Measurements from ENCODE around the gene ZNF3. TPM values are rescaled to one million over a fixed set of nuclear protein-coding genes. Genes with fewer than 3 reads are reported as not detected.

The ZNF3 gene
- total and polyA plus RNA-seq, 2 experiments from 2014 or later = 23.4 to 48.9 TPM

- H2AFZ ChIP-seq = peak within 1 kb of the TSS; percentile 100
- peaks cover 10% of the 10 kb centered on the region for H3K9me2 ChIP-seq (ENCODE audit: insufficient read depth)
- peaks cover 33% of the 10 kb centered on the region for H3K79me2 ChIP-seq (replicated peaks; ENCODE audit: insufficient read depth)
- no peaks in the 10 kb centered on the region for H4K20me1 ChIP-seq (replicated peaks; ENCODE audit: insufficient read depth)
- peaks cover 15% of the 10 kb centered on the region for H3K27me3 Mint-ChIP-seq (ENCODE audit: insufficient read depth, low read depth, poor library complexity)
- H3K27me3 ChIP-seq (ENCODE audit: insufficient read depth) = no peaks in the 10 kb centered on the region
- peak within 1 kb of the TSS; percentile 91 for H3K4me3 Mint-ChIP-seq
- no peak for TF ChIP-seq REST (IDR thresholded peaks at IDR 0.05; ENCODE audit: unreplicated experiment)
- 0 out of 2 replicates have a peak, but pooled peaks have one; percentile 50 for TF ChIP-seq ZNF114 (CRISPR knock-in tag; IDR thresholded peaks at IDR 0.05)
- TF ChIP-seq ZNF331 (CRISPR knock-in tag; IDR thresholded peaks at IDR 0.05; ENCODE audit: low read depth) = no peak
- TF ChIP-seq ZNF462 (CRISPR knock-in tag; IDR thresholded peaks at IDR 0.05) = no peak
- TF ChIP-seq EZH2 (IDR thresholded peaks at IDR 0.05; ENCODE audit: low read depth, unreplicated experiment) = no peak
- no peak for TF ChIP-seq JUNB (IDR thresholded peaks at IDR 0.05; ENCODE audit: unreplicated experiment)
- no peak for TF ChIP-seq EZH2phosphoT487 (IDR thresholded peaks at IDR 0.05; ENCODE audit: unreplicated experiment)
- peak; percentile 89 for TF ChIP-seq POLR2AphosphoS5 (IDR thresholded peaks at IDR 0.05; ENCODE audit: low read depth)
- TF ChIP-seq STAT1 (IDR thresholded peaks at IDR 0.05; ENCODE audit: unreplicated experiment) = no peak
- peak; percentile 96 for TF ChIP-seq CREB1 (CRISPR knock-in tag; IDR thresholded peaks at IDR 0.05; ENCODE audit: low read depth)
- no peak for TF ChIP-seq NANOG (IDR thresholded peaks at IDR 0.05; ENCODE audit: borderline replicate concordance)
- TF ChIP-seq ETS1 (IDR thresholded peaks at IDR 0.05) = peak; percentile 42
- peak; percentile 9 to 19; a peak in 3 of 4 replicates for TF ChIP-seq CTCF (conservative IDR thresholded peaks at IDR 0.05; ENCODE audit: low read depth in 2 of 2)
- H3K9me3 Mint-ChIP-seq = no peaks in the 10 kb centered on the region; the same call in 2 of the 3 replicates
- H3K36me3 Mint-ChIP-seq (ENCODE audit: low read depth) = peaks cover 15% of the 10 kb centered on the region
- peaks cover 2% of the 10 kb centered on the region; the same call in 1 of the 2 replicates for H3K4me1 ChIP-seq (ENCODE audit: insufficient read depth)
- peak within 1 kb of the TSS; percentile 96 for H3K27ac Mint-ChIP-seq
- H3K4me1 Mint-ChIP-seq = peaks cover 8% of the 10 kb centered on the region
- peak within 1 kb of the TSS; percentile 98 for H3K4me2 ChIP-seq
- peak; percentile 96 for ATAC-seq
- peak; percentile 96 for DNase-seq (ENCODE audit: low spot score)
- H3F3A ChIP-seq (replicated peaks; ENCODE audit: low read depth) = peaks cover 13% of the 10 kb centered on the region; the same call in 1 of the 2 replicates
- peak within 1 kb of the TSS; percentile 96 for H3K27ac ChIP-seq (ENCODE audit: low read depth)
- no peaks in the 10 kb centered on the region for H3K36me3 ChIP-seq (ENCODE audit: insufficient read depth)
- peak within 1 kb of the TSS; percentile 89 for H3K4me3 ChIP-seq
Observed at GRCh38 chr7:100049441-100050291, 31.9 kb downstream of the ZNF3 start, which contains the start of gene ZSCAN21. TSS of gene ZSCAN21 (plus strand) at chr7:100049774. CDS start at chr7:100057007, 7,233 bp downstream.
